Posterior cingulate gyrus (tissue), 11 donors: ENCODE measurements around the gene WNT6.

Source experiments
- DNase-seq, 10 donors: peaks; one replicate each; pipeline versions ENCODE4 v3.0.0 to v3.0.0-alpha.2; 2020 to 2021; ENCODE audit warnings: mixed read lengths in 3 of 10
- intact Hi-C: fragments of 100-400 bp; cut with DNase I; formaldehyde crosslinking; loops from one replicate; pipeline ENCODE4 v1.15.1; 2023

Gene WNT6

DNA sequence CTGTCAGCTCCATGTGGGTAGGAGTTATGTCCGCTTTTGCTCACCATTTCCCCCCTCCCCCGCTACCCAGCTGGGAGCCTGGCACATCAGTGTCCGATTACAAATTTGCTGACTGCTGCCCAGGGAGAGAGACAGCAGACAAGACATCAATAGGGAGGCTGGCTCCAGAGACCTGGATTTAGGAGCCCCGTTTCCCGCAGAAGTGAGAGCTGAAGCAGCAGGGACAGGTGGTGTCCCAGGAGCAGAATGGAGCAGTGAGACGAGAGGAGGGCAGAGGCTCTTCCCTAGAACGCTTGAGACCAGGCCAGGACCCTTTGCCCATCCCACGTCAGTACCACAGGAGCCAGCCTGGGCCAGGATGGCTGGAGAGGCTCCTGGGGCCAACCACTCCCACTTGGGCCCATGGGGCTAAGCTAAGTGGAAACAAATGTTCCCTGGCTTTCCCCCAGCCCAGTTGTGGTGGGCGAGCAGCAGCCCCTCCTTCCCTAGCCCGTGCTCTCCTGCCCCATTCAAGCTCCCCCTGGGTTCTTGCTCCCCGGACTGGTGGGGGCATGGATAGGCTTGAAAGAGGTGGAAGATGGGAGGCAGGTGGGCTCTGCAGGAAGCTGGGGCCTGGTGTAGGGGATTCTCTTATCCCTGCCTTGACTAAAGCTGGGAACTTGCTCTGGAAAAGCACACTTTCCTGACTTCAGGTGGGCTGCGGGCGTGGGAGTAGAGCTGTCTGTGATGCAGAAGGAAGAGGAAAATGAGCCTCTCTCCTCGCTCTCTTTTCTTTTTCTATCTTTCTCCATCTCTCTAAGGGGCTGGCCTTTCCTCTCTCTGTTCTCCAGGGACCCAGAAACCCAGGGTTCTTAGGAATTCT is 4.1 kb upstream of the WNT6 start:
- peak in 2 of 10 donors; percentile 6 to 41 for DNase-seq
- intact Hi-C loops: loop anchor here (10.0 kb wide), 1 partner anchor 129 kb away; the partner anchor contains the start of gene FEV

- intact Hi-C loops: loop anchor here (10.0 kb wide), 1 partner anchor 128 kb away; the partner anchor contains the start of gene FEV
- peak in 2 of 10 donors; percentile 2 to 20 for DNase-seq
Measured at GRCh38 chr2:218856167-218856895, 3.3 kb upstream of the WNT6 start.

GRCh38 chr2:218856896-218857243 is 2.7 kb upstream of the WNT6 start:
- intact Hi-C loops: loop anchor here (10.0 kb wide), 1 partner anchor 128 kb away; the partner anchor contains the start of gene FEV
- DNase-seq: peak in 1 of 10 donors; percentile 16

DNA sequence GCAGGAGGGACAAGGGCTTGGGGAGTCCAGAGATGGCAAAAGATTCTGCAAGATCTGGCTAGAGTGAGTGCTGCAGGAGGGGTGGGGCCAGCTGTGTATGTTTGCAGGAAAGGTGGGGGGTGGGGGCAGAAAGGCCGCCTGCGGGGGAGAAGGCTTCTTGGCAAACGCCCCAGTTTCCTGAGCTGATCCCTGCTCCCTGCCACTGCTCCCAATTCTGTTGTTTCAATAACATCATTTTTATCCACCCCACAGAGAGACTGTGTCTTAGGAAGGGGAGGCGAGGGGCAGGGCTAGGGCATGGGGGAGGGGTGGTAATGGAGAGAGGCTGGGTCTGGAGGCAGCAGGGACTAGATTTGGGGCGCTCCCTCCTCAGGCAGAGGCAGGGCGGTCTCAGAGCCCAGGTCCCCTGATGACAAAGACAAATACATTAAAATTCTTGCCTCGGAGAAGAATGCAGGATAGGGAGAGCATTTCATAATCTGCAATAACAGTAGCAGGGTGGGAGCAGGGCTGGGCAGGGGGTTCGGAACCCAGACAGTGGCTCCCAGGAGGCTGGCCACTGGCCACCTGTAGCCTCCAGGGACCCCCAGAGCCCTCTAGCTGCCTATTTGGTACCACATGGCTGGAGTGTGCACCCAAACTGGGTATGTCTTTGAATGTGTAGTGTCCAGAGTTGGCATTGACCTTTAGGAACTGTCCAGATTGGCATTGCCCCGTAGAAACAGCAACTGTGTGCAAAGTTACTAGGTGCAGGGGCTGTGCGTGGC is 2.1 kb upstream of the WNT6 start:
- peak in 2 of 10 donors; percentile 2 to 21 for DNase-seq
- intact Hi-C loops: loop anchor here (10.0 kb wide), 1 partner anchor 127 kb away; the partner anchor contains the start of gene FEV

GRCh38 chr2:218858138-218858445 is 1.5 kb upstream of the WNT6 start:
- intact Hi-C loops: loop anchor here (10.0 kb wide), 1 partner anchor 127 kb away; the partner anchor contains the start of gene FEV
- DNase-seq: peak in 2 of 10 donors; percentile 8 to 41

DNA sequence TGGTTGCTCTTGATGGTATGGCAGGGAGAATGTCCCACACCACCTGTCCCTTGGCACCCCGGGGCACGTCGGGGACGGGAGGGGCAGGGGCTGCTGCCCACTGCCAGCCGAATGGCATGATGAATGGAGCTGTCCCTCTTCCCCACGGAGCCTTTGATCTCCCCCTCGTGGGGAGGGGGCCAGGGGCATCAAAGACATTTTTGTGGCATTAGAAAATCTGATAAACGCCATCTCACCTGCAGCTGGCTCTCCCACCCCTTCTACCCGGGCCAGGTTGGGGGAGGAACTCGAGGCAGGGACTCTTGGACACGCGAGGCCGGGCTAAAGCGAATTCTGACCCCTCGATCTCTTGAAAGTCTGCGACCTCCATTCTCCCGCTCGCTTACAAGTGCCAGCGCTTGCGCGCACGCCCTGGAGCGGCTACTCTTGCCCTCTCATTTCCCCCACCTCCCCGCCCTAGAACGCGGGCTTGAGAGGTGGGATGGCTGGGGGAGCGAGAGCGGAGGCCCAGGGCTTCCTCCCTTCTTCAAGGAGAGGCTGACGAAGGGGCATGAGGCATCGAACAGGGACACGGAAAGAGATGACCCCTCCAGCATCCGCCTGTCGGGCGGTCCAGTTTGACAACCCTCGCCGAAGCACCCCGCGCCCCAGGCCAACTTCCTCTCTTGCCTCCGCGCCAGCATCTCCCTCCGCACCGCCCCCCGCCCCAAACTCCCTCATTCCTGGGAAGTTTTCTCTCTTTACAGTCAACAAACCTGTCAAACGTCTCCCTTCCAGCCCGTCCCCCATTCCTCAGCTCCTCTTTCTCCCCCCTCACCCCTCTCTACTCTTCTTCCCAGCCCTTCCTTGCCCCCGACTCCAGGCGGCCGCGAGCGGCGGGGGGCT is 692 bp upstream of the WNT6 start:
- peak in 2 of 10 donors; percentile 10 to 79 for DNase-seq
- intact Hi-C loops: loop anchor here (10.0 kb wide), 1 partner anchor 126 kb away; the partner anchor contains the start of gene FEV

DNA sequence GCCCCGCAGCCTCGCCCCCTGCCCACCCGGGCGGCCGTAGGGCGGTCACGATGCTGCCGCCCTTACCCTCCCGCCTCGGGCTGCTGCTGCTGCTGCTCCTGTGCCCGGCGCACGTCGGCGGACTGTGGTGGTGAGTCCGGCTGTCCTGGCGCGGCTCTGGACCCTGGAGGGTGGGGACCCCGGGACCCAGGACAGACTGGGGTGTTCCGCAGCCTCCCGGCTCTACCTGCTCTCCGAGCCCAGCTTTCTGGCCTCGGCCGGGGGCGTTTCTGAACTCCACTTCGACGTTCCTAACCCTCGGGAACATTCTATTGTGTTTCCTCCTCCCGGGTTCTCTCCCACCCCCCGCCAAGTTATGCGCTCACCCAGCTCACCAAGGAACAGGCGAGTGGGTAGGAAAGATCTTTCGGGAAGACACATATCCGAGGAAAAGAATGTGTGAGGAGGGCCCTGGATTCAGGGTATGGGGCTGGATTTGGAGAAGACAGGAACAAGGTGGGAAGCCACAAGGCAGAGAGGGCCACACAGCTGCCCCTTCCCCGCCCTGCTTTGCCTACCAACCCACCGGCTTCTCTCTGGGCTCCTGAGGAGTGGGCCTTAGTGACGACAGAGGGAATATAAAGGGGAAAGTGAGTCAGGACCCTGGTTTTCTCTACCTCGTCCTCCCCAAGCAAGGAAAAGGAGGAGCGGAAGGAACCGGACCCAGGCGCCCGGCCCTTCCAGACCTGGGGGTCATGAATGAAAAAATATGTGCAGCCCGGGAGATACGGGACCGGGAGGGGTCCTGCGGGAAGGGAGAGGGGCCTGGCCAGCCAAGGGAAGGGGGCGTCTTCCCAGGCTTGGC is 605 bp downstream of the WNT6 start:
- peak in 2 of 10 donors; percentile 10 to 84 for DNase-seq
- intact Hi-C loops: loop anchor here (10.0 kb wide), 1 partner anchor 125 kb away; the partner anchor contains the start of gene FEV

DNA sequence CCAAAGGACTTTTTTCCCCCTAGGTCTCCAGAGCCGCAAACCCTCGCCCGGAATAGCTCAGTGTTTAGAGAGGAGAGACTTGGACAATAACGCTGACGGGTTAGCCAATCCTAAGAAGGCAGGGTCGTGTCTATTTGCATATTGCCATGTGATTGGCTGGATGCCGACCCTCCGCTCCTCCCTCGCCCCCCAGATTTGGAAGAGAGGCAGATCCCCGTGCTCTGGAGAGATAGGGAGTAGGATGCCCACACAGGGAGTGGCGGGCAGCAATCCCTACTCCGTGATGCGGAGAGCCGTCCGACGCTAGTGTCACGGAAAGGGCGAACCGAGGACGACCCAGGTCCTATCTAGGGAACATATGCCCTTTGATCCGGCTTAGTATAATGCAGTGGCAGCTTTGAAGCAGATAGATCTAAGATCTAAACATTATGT is 1.4 kb downstream of the WNT6 start:
- peak in 2 of 10 donors; percentile 9 to 58 for DNase-seq
- intact Hi-C loops: no loop called here

DNA sequence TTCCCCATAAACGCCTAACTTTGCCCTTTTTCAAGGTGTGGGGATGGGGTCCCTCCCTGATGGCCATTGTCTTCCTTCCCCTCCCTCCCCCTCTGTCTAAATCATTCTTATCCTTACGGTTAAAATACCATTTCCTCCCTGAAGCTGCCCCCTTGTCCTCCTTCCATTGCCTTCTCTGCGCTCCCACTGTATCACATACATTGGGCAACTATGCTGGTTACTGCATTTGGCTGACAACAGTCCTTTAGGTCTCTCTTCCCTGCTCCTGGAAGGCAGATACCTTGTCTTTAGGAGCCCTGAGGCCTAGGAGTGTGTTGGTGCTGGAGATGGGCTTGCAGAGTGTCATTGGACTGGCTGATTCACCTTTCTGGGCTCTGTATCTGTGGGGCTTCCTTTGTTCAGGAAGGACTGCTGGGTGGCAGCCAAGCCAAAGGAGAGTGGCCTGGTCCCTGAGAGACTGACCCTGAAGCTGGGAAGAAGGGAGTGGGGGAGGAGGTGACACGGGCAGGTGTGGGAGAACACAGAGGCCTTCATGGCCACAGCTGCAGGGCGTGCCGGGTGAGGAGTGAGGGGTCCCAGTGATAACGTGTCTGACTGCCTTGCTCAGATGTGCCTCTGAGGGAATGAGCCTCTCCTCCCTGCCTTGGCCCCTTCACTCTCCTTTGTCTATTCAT is 2.2 kb downstream of the WNT6 start:
- intact Hi-C loops: no loop called here

GRCh38 chr2:218863021-218863520 is 3.5 kb downstream of the WNT6 start:
- intact Hi-C loops: no loop called here
- DNase-seq: peak in 1 of 10 donors; percentile 61

More for the DNA sequence above, 2.2 kb downstream of the WNT6 start:
- peak in 2 of 10 donors; percentile 3 to 27 for DNase-seq

- intact Hi-C loops: no loop called here
- DNase-seq: peak in 3 of 10 donors; percentile 13 to 59 (median 22)
Measured at GRCh38 chr2:218865396-218865795, 5.8 kb downstream of the WNT6 start.

GRCh38 chr2:218865999-218866398 is 6.4 kb downstream of the WNT6 start:
- intact Hi-C loops: no loop called here
- peak in 2 of 10 donors; percentile 12 to 24 for DNase-seq

DNA sequence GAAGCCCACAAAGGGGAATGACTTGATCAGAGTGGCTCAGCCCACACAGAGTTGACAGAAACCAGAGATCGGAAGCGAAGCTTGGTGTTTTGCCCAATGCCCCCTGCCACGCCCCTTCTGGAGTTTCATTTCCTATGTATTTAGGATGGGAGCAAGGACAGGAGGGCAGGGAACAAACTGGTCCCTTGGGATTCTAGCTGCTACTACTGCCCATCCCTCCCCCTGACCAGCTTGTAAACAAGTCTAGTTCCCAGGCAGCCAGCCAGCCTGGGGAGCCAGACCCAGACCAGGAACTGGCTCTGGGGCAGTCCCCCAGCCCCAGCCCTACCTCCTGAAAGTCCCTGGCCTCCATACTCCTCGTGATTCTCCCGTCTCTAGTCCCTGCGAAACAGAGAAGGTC is 8.3 kb downstream of the WNT6 start:
- DNase-seq: peak in 2 of 10 donors; percentile 19 to 33
- intact Hi-C loops: no loop called here

- DNase-seq: peak in 2 of 10 donors; percentile 8 to 37
Measured at GRCh38 chr2:218869064-218869463, 9.5 kb downstream of the WNT6 start.

DNA sequence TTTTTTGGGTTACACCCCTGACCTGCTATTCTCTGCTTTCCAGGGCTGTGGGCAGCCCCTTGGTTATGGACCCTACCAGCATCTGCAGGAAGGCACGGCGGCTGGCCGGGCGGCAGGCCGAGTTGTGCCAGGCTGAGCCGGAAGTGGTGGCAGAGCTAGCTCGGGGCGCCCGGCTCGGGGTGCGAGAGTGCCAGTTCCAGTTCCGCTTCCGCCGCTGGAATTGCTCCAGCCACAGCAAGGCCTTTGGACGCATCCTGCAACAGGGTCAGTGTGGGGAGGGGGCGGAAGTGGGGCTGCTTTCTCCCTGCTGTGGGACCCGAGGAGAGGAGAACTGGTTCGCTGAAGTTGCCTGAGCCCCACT is 11.4 kb downstream of the WNT6 start:
- DNase-seq: peak in 2 of 10 donors; percentile 72 to 88
- intact Hi-C loops: loop anchor here (10.0 kb wide), 1 partner anchor 284 kb away; no protein-coding TSS in a partner anchor

More at GRCh38 chr2:218869064-218869463, 9.5 kb downstream of the WNT6 start:
- intact Hi-C loops: no loop called here

DNA sequence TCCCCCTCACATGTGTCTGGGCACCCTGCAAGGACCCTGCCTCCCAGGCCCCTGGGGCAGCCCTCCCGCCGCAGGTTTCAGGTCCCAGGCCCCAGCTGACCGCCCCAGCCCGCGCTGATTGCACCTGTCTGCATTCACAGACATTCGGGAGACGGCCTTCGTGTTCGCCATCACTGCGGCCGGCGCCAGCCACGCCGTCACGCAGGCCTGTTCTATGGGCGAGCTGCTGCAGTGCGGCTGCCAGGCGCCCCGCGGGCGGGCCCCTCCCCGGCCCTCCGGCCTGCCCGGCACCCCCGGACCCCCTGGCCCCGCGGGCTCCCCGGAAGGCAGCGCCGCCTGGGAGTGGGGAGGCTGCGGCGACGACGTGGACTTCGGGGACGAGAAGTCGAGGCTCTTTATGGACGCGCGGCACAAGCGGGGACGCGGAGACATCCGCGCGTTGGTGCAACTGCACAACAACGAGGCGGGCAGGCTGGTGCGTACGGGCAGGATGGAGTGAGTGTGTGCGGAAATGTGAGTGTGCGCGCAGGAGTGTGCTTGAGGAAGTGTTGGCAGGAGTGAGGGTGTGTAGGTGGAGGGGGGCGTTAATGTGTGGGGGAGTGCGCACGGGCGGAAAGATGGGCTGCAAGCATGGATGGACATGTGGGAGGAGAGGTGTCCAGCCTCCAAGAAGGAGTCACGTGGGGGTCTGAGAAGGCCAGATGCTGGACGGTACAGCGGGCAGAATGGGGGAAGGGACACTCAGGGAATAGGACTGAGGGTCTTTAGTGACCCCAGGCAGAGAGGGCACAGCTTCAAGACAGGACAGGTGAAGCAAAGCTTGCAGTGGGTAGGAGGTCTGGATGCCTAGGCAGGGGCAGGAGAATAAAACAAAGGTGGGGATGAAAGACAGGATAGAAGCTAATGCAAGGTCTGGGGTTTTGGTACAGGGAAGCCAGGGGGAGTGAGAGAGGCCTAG is 12.0 kb downstream of the WNT6 start:
- intact Hi-C loops: loop anchor here (10.0 kb wide), 1 partner anchor 283 kb away; no protein-coding TSS in a partner anchor
- peak in 1 of 10 donors; percentile 54 for DNase-seq
